WTC11 (cell line): ENCODE results near the gene KIAA2012. TPM values are rescaled to one million over a fixed set of nuclear protein-coding genes. Genes with fewer than 3 reads are reported as not detected.

Experiments
- ATAC-seq: fragments of 200-7000 bp; cut with Tn5 transposase; 2 replicates; pipeline ENCODE4 v1.10.0; 2021; ENCODE audit warnings: mild to moderate bottlenecking, moderate library complexity
- CTCF ChIA-PET: fragments of 300-600 bp; sonication (Branson Sonifier 250); formaldehyde crosslinking; loops from one replicate; lab custom pipeline; 2021; ENCODE audit warnings: antibody characterized with exemption; lab: Charles Lee
- POLR2A ChIA-PET: fragments of 350-600 bp; sonication (Branson Sonifier 250); formaldehyde crosslinking; loops from one replicate; lab custom pipeline; 2021; ENCODE audit warnings: antibody characterized with exemption; lab: Charles Lee
- DNase-seq: peaks from one replicate; pipeline ENCODE4 v3.0.0; 2021; ENCODE audit warnings: low spot score
- H3K27ac Mint-ChIP-seq: 2 replicates; pipeline ENCODE4 v1.8.0; 2021; ENCODE audit warnings: mixed read lengths
- H3K27me3 Mint-ChIP-seq: 2 replicates; pipeline ENCODE4 v1.8.0; 2021; ENCODE audit warnings: low read depth, mild to moderate bottlenecking, moderate library complexity, mixed read lengths
- H3K36me3 Mint-ChIP-seq: 2 replicates; pipeline ENCODE4 v1.8.0; 2021; ENCODE audit warnings: mixed read lengths
- H3K4me1 Mint-ChIP-seq: 2 replicates; pipeline ENCODE4 v1.8.0; 2022; ENCODE audit warnings: mixed read lengths
- H3K4me3 Mint-ChIP-seq: 2 replicates; pipeline ENCODE4 v1.8.0; 2021; ENCODE audit warnings: mild to moderate bottlenecking, moderate library complexity, mixed read lengths
- H3K9me3 Mint-ChIP-seq: 2 replicates; pipeline ENCODE4 v1.8.0; 2021; ENCODE audit warnings: mixed read lengths
- FOXK1 ChIP-seq: sonication (generic); formaldehyde crosslinking; IDR thresholded peaks from 2 replicates; pipeline ENCODE4 v1.8.0; 2022; ENCODE audit warnings: mild to moderate bottlenecking, moderate library complexity, missing genetic modification reagents
- MAX ChIP-seq: sonication (generic); formaldehyde crosslinking; IDR thresholded peaks from 2 replicates; pipeline ENCODE4 v1.8.0; 2022; ENCODE audit warnings: mild to moderate bottlenecking, missing genetic modification reagents
- NFE2L1 ChIP-seq: sonication (generic); formaldehyde crosslinking; IDR thresholded peaks from 2 replicates; pipeline ENCODE4 v1.8.1; 2023; ENCODE audit warnings: missing genetic modification reagents
- OVOL2 ChIP-seq: fragments of 250-450 bp; sonication (Bioruptor Pico); IDR thresholded peaks from 2 replicates; pipeline ENCODE4 v1.9.0; 2021; ENCODE audit warnings: mild to moderate bottlenecking, borderline replicate concordance
- SP1 ChIP-seq: sonication (generic); formaldehyde crosslinking; conservative IDR thresholded peaks from 2 replicates; pipeline ENCODE4 v1.8.1; 2022; ENCODE audit warnings: missing genetic modification reagents
- STAT6 ChIP-seq: sonication (generic); formaldehyde crosslinking; conservative IDR thresholded peaks from 2 replicates; pipeline ENCODE4 v1.8.1; 2023; ENCODE audit warnings: mild to moderate bottlenecking, low read depth, missing genetic modification reagents, moderate library complexity
- TEAD4 ChIP-seq: sonication (generic); formaldehyde crosslinking; IDR thresholded peaks from 2 replicates; pipeline ENCODE4 v1.8.0; 2022; ENCODE audit warnings: mild to moderate bottlenecking, missing genetic modification reagents
- ZNF121 ChIP-seq: sonication (generic); formaldehyde crosslinking; IDR thresholded peaks from 2 replicates; pipeline ENCODE4 v1.8.0; 2023; ENCODE audit warnings: missing genetic modification reagents
- ZNF396 ChIP-seq: fragments of 250-450 bp; sonication (Bioruptor Pico); IDR thresholded peaks from 2 replicates; pipeline ENCODE4 v1.8.0; 2021; ENCODE audit warnings: mild to moderate bottlenecking, moderate library complexity, borderline replicate concordance
- ZNF416 ChIP-seq: fragments of 250-450 bp; sonication (Bioruptor Pico); IDR thresholded peaks from 2 replicates; pipeline ENCODE4 v1.9.0; 2021; ENCODE audit warnings: mild to moderate bottlenecking, inconsistent platforms
- ZNF423 ChIP-seq: fragments of 250-450 bp; sonication (Bioruptor Pico); IDR thresholded peaks from 2 replicates; pipeline ENCODE4 v2.1.2; 2022; ENCODE audit warnings: mild to moderate bottlenecking, moderate library complexity
- ZNF671 ChIP-seq: fragments of 250-450 bp; sonication (Bioruptor Pico); IDR thresholded peaks from 2 replicates; pipeline ENCODE4 v1.8.0; 2021; ENCODE audit warnings: mild to moderate bottlenecking
- ZSCAN18 ChIP-seq: fragments of 250-450 bp; sonication (Bioruptor Pico); IDR thresholded peaks from 2 replicates; pipeline ENCODE4 v2.1.2; 2022; ENCODE audit warnings: mild to moderate bottlenecking, moderate library complexity
- total RNA-seq: library from RNA; stranded (reverse); gene quantifications from 3 replicates; pipeline ENCODE4 v1.2.3, GENCODE V29; 2021
- TF ChIP-seq, protein P1 (sequence below): sonication (generic); formaldehyde crosslinking; IDR thresholded peaks from 2 replicates; pipeline ENCODE4 v1.8.0; 2022; ENCODE audit warnings: mild to moderate bottlenecking, missing genetic modification reagents
- TF ChIP-seq, protein P2 (sequence below): fragments of 250-450 bp; sonication (Bioruptor Pico); IDR thresholded peaks from 2 replicates; pipeline ENCODE4 v1.9.0; 2021; ENCODE audit warnings: mild to moderate bottlenecking
- TF ChIP-seq, protein P3 (sequence below): fragments of 250-450 bp; sonication (Bioruptor Pico); IDR thresholded peaks from 2 replicates; pipeline ENCODE4 v1.9.0; 2021; ENCODE audit warnings: moderate library complexity, mild to moderate bottlenecking, inconsistent platforms, borderline replicate concordance
- TF ChIP-seq, protein P4 (sequence below): sonication (generic); formaldehyde crosslinking; IDR thresholded peaks from 2 replicates; pipeline ENCODE4 v1.8.1; 2022; ENCODE audit warnings: low read depth, missing genetic modification reagents, borderline replicate concordance
- TF ChIP-seq, protein P5 (sequence below): sonication (generic); formaldehyde crosslinking; IDR thresholded peaks from 2 replicates; pipeline ENCODE4 v1.8.1; 2022; ENCODE audit warnings: missing genetic modification reagents, borderline replicate concordance
- TF ChIP-seq, protein P6 (sequence below): sonication (generic); formaldehyde crosslinking; IDR thresholded peaks from 2 replicates; pipeline ENCODE4 v1.8.1; 2023; ENCODE audit warnings: mild to moderate bottlenecking, missing genetic modification reagents, moderate library complexity

The KIAA2012 gene
- total RNA-seq, 1 experiment from 2014 or later, result not detected

DNA sequence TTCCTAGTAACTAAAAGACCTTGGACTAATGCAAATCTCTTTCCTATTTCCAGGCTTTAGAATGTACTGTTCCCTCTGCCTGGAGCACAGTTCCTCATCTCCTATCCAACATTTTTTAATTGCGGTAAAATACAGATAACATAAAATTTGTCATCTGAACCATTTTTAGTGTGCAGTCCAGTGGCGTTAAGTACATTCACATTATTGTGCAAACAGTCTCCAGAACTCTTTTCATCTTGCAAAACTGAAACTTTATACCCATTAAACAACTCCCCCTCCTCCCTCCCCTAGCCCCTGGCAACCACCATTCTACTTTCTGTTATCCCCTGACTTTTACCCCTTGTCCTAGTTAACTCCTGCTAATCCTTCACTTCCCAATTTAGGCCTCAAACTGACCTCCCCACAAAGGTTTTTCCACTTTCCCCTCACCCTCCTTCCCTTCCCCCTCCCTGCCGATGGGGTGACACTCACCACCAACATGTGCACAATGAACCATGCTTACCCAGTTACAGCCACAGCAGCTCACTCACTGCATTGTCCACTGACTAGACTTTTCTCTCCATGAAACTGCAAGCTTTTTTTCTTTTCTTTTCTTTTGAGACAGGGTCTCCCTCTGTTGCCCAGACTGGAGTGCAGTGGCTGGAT lies 54.8 kb downstream of the KIAA2012 start:
- ATAC-seq (no peak), DNase-seq (no peak)
- Mint-ChIP-seq H3K27ac (no peak overlapping the region), H3K9me3 (no peaks in the 10 kb centered on the region), H3K27me3 (no peaks in the 10 kb centered on the region), H3K4me1 (peaks cover 12% of the 10 kb centered on the region), H3K36me3 (no peaks in the 10 kb centered on the region), H3K4me3 (no peak overlapping the region)
- TF ChIP-seq ZNF671 (no peak), MAX (no peak), ZNF423 (CRISPR knock-in tag) (no peak), ZNF416 (CRISPR knock-in tag) (no peak), NFE2L1 (CRISPR knock-in tag) (no peak), SP1 (no peak)
- TF ChIP-seq, protein P1, sequence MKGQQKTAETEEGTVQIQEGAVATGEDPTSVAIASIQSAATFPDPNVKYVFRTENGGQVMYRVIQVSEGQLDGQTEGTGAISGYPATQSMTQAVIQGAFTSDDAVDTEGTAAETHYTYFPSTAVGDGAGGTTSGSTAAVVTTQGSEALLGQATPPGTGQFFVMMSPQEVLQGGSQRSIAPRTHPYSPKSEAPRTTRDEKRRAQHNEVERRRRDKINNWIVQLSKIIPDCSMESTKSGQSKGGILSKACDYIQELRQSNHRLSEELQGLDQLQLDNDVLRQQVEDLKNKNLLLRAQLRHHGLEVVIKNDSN, result no peak
- POLR2A ChIA-PET, result interaction anchor here (0.6 kb wide), 1 partner anchor 1158 kb away, joined by 3 read pairs; no protein-coding TSS in a partner anchor
- CTCF ChIA-PET, result no interaction called here

DNA sequence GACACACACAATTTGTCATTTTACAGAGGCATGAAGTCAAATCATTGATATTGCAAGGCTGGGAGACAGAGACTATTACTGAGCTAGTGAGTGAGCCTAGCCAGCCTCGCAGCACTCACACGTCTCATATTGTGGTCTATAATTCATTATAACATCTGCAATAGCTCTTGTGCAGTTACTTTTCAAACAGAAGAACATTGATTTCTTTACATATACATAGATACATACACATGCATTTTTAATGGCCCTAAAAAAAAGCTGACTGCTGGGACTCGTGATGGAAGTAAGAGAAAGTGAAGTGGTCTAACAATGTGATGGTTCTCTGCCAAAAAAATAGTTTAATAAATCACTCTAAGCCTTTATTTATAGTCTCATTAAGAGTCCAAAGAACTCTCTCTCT lies 56.8 kb downstream of the KIAA2012 start:
- TF ChIP-seq FOXK1 (CRISPR knock-in tag) (no peak), TEAD4 (CRISPR knock-in tag) (no peak), ZSCAN18 (CRISPR knock-in tag) (no peak), ZNF121 (CRISPR knock-in tag) (no peak), SP1 (no peak), ZNF396 (CRISPR knock-in tag) (no peak), STAT6 (CRISPR knock-in tag) (no peak), OVOL2 (CRISPR knock-in tag) (no peak)
- TF ChIP-seq, protein P2, sequence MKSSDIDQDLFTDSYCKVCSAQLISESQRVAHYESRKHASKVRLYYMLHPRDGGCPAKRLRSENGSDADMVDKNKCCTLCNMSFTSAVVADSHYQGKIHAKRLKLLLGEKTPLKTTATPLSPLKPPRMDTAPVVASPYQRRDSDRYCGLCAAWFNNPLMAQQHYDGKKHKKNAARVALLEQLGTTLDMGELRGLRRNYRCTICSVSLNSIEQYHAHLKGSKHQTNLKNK (CRISPR knock-in tag), result no peak
- TF ChIP-seq, protein P3, sequence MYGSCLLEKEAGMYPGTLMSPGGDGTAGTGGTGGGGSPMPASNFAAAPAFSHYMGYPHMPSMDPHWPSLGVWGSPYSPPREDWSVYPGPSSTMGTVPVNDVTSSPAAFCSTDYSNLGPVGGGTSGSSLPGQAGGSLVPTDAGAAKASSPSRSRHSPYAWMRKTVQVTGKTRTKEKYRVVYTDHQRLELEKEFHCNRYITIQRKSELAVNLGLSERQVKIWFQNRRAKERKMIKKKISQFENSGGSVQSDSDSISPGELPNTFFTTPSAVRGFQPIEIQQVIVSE, result no peak
- TF ChIP-seq, protein P4, sequence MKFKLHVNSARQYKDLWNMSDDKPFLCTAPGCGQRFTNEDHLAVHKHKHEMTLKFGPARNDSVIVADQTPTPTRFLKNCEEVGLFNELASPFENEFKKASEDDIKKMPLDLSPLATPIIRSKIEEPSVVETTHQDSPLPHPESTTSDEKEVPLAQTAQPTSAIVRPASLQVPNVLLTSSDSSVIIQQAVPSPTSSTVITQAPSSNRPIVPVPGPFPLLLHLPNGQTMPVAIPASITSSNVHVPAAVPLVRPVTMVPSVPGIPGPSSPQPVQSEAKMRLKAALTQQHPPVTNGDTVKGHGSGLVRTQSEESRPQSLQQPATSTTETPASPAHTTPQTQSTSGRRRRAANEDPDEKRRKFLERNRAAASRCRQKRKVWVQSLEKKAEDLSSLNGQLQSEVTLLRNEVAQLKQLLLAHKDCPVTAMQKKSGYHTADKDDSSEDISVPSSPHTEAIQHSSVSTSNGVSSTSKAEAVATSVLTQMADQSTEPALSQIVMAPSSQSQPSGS, result no peak
- TF ChIP-seq, protein P5, sequence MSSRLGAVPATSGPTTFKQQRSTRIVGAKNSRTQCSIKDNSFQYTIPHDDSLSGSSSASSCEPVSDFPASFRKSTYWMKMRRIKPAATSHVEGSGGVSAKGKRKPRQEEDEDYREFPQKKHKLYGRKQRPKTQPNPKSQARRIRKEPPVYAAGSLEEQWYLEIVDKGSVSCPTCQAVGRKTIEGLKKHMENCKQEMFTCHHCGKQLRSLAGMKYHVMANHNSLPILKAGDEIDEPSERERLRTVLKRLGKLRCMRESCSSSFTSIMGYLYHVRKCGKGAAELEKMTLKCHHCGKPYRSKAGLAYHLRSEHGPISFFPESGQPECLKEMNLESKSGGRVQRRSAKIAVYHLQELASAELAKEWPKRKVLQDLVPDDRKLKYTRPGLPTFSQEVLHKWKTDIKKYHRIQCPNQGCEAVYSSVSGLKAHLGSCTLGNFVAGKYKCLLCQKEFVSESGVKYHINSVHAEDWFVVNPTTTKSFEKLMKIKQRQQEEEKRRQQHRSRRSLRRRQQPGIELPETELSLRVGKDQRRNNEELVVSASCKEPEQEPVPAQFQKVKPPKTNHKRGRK, result no peak
- TF ChIP-seq, protein P6, sequence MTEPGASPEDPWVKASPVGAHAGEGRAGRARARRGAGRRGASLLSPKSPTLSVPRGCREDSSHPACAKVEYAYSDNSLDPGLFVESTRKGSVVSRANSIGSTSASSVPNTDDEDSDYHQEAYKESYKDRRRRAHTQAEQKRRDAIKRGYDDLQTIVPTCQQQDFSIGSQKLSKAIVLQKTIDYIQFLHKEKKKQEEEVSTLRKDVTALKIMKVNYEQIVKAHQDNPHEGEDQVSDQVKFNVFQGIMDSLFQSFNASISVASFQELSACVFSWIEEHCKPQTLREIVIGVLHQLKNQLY (CRISPR knock-in tag), result no peak
- Mint-ChIP-seq H3K4me1 (peaks cover 6% of the 10 kb centered on the region; the same call in 1 of the 2 replicates), H3K9me3 (no peaks in the 10 kb centered on the region), H3K27me3 (no peaks in the 10 kb centered on the region), H3K36me3 (no peaks in the 10 kb centered on the region), H3K4me3 (no peak overlapping the region), H3K27ac (no peak overlapping the region)
- ATAC-seq (no peak), DNase-seq (no peak)
- ChIA-PET POLR2A (no interaction called here), CTCF (no interaction called here)
